GM11168 (cell line): Measurements from ENCODE around the gene CASZ1.

Source experiments
- in situ Hi-C: fragments of 300-500 bp; cut with MboI; formaldehyde crosslinking; loops from one replicate; pipeline ENCODE4 v1.12.0; 2022; ENCODE audit warnings: low sequenced_read_pairs; ENCODE audit not compliant: unreplicated experiment

Gene CASZ1

GRCh38 chr1:10714337-10715114, 81.9 kb downstream of the CASZ1 start:
- in situ Hi-C loops: no loop called here

GRCh38 chr1:10713614-10714013, 82.8 kb downstream of the CASZ1 start:
- in situ Hi-C loops: no loop called here

GRCh38 chr1:10712568-10713362, 83.7 kb downstream of the CASZ1 start:
- in situ Hi-C loops: no loop called here

GRCh38 chr1:10710489-10710888, 86.0 kb downstream of the CASZ1 start:
- in situ Hi-C loops: no loop called here

GRCh38 chr1:10709646-10710045, 86.8 kb downstream of the CASZ1 start:
- in situ Hi-C loops: no loop called here

GRCh38 chr1:10709165-10709564, 87.3 kb downstream of the CASZ1 start:
- in situ Hi-C loops: no loop called here

- in situ Hi-C loops: no loop called here
Observed at GRCh38 chr1:10708757-10709156, 87.7 kb downstream of the CASZ1 start.

GRCh38 chr1:10707208-10707607, 89.2 kb downstream of the CASZ1 start:
- in situ Hi-C loops: no loop called here

- in situ Hi-C loops: no loop called here
Observed at GRCh38 chr1:10706376-10706913, 90.0 kb downstream of the CASZ1 start.

GRCh38 chr1:10705953-10706352, 90.5 kb downstream of the CASZ1 start:
- in situ Hi-C loops: no loop called here

GRCh38 chr1:10704368-10704882, 92.0 kb downstream of the CASZ1 start:
- in situ Hi-C loops: no loop called here

- in situ Hi-C loops: no loop called here
Observed at GRCh38 chr1:10703702-10704101, 92.7 kb downstream of the CASZ1 start.

GRCh38 chr1:10701145-10701544, 95.3 kb downstream of the CASZ1 start:
- in situ Hi-C loops: no loop called here

GRCh38 chr1:10699470-10699835, 97.0 kb downstream of the CASZ1 start:
- in situ Hi-C loops: loop anchor here (10.0 kb wide), 1 partner anchor 205 kb away; no protein-coding TSS in a partner anchor

GRCh38 chr1:10698726-10699469, 97.5 kb downstream of the CASZ1 start:
- in situ Hi-C loops: loop anchor here (10.0 kb wide), 1 partner anchor 204 kb away; no protein-coding TSS in a partner anchor

- in situ Hi-C loops: loop anchor here (10.0 kb wide), 1 partner anchor 203 kb away; no protein-coding TSS in a partner anchor
Observed at GRCh38 chr1:10697621-10698160, 98.8 kb downstream of the CASZ1 start.

GRCh38 chr1:10696977-10697376, 99.5 kb downstream of the CASZ1 start:
- in situ Hi-C loops: loop anchor here (10.0 kb wide), 1 partner anchor 202 kb away; no protein-coding TSS in a partner anchor

GRCh38 chr1:10694633-10695627, 101.5 kb downstream of the CASZ1 start:
- in situ Hi-C loops: loop anchor here (10.0 kb wide), 1 partner anchor 200 kb away; no protein-coding TSS in a partner anchor

- in situ Hi-C loops: loop anchor here (10.0 kb wide), 1 partner anchor 199 kb away; no protein-coding TSS in a partner anchor
Observed at GRCh38 chr1:10694274-10694632, 102.2 kb downstream of the CASZ1 start.
